IMR-90 (cell line): ENCODE measurements around the gene PTGDS.

Experiments used
- BHLHE40 ChIP-seq: fragments of 150-350 bp; IDR thresholded peaks from 2 replicates; pipeline ENCODE4 v1.6.1; 2016; ENCODE audit warnings: mild to moderate bottlenecking, low read depth, low read length
- CTCF ChIP-seq: conservative IDR thresholded peaks from 2 replicates; pipeline ENCODE4 v1.5.1; 2012; ENCODE audit warnings: mild to moderate bottlenecking, low read depth, low read length, improper control_type of control experiment
- ELK1 ChIP-seq: fragments of 150-350 bp; IDR thresholded peaks from 2 replicates; pipeline ENCODE4 v1.6.1; 2016; ENCODE audit warnings: low read depth, mild to moderate bottlenecking, low read length, moderate library complexity, borderline replicate concordance
- MAFK ChIP-seq: IDR thresholded peaks from 2 replicates; pipeline ENCODE4 v1.6.1; 2012; ENCODE audit warnings: low read depth, low read length, improper control_type of control experiment
- MXI1 ChIP-seq: IDR thresholded peaks from 2 replicates; pipeline ENCODE4 v1.6.1; 2012; ENCODE audit warnings: low read depth, mild to moderate bottlenecking, low read length, moderate library complexity, borderline replicate concordance
- POLR2A ChIP-seq: IDR thresholded peaks from 2 replicates; pipeline ENCODE4 v1.6.1; 2012; ENCODE audit warnings: mild to moderate bottlenecking, low read depth, low read length
- RAD21 ChIP-seq: IDR thresholded peaks from 2 replicates; pipeline ENCODE4 v1.6.1; 2012; ENCODE audit warnings: low read length, improper control_type of control experiment
- RFX5 ChIP-seq: IDR thresholded peaks from 2 replicates; pipeline ENCODE4 v1.8.0; 2012; ENCODE audit warnings: low read depth, mild to moderate bottlenecking, low read length, moderate library complexity
- SMC3 ChIP-seq: fragments of 150-350 bp; IDR thresholded peaks from 2 replicates; pipeline ENCODE4 v1.6.1; 2016; ENCODE audit warnings: low read depth, mild to moderate bottlenecking, antibody characterized with exemption, low read length, moderate library complexity
- USF2 ChIP-seq: fragments of 150-350 bp; IDR thresholded peaks from 2 replicates; pipeline ENCODE4 v1.6.1; 2017; ENCODE audit warnings: mild to moderate bottlenecking, antibody characterized with exemption, low read length, low read depth

GRCh38 chr9:136958473-136958872, 18.8 kb upstream of the PTGDS start:
- TF ChIP-seq POLR2A (no peak), BHLHE40 (no peak), RAD21 (no peak), USF2 (no peak), SMC3 (no peak), CTCF (no peak), ELK1 (no peak), MXI1 (no peak), MAFK (no peak), RFX5 (no peak)
